Lung (tissue), 16 donors: ENCODE measurements around the gene WDFY1. TPM values are rescaled to one million over a fixed set of nuclear protein-coding genes. Genes with fewer than 3 reads are reported as not detected.

ENCODE experiments used
- ATAC-seq: fragments of 200-7000 bp; cut with Tn5 transposase; one replicate; pipeline ENCODE4 v1.9.1; 2020; ENCODE audit warnings: moderate number of reproducible peaks; ENCODE audit not compliant: insufficient read depth, low FRiP score
- DNase-seq, 3 donors: peaks; one replicate each; pipeline ENCODE4 v3.0.0-alpha.2; 2013 to 2017
- H3K27ac ChIP-seq, 2 donors: one replicate each; pipeline ENCODE4 v1.5.1; 2013; ENCODE audit warnings: mild to moderate bottlenecking in 2 of 2, moderate library complexity in 2 of 2, control low read depth in 1 of 2, inconsistent platforms in 1 of 2, low read depth in 1 of 2, low read length in 1 of 2
- H3K27me3 ChIP-seq, 3 donors: one replicate each; pipeline ENCODE4 v1.5.1; 2013; ENCODE audit warnings: low read length in 2 of 3; ENCODE audit not compliant: control insufficient read depth in 3 of 3, insufficient read depth in 3 of 3
- H3K36me3 ChIP-seq, 4 donors: one replicate each; pipeline ENCODE4 v1.5.1; 2013; ENCODE audit warnings: low read length in 4 of 4, mild to moderate bottlenecking in 1 of 4, moderate library complexity in 1 of 4; ENCODE audit not compliant: control insufficient read depth in 4 of 4, insufficient read depth in 4 of 4
- H3K4me1 ChIP-seq, 5 donors: one replicate each; pipeline ENCODE4 v1.5.1; 2013; ENCODE audit warnings: low read length in 5 of 5, mild to moderate bottlenecking in 2 of 5, moderate library complexity in 1 of 5; ENCODE audit not compliant: control insufficient read depth in 5 of 5, insufficient read depth in 5 of 5
- H3K4me3 ChIP-seq: one replicate; pipeline ENCODE4 v1.5.1; 2013; ENCODE audit warnings: mild to moderate bottlenecking, control low read depth, moderate library complexity
- H3K9ac ChIP-seq, 2 donors: one replicate each; pipeline ENCODE4 v1.5.1; 2013; ENCODE audit warnings: low read length in 2 of 2, control low read depth in 1 of 2; ENCODE audit not compliant: insufficient read depth in 1 of 2
- H3K9me3 ChIP-seq, 4 donors: one replicate each; pipeline ENCODE4 v1.5.1; 2013; ENCODE audit warnings: low read length in 3 of 4, mild to moderate bottlenecking in 1 of 4, moderate library complexity in 1 of 4; ENCODE audit not compliant: control insufficient read depth in 4 of 4, insufficient read depth in 3 of 4
- whole genome bisulfite sequencing, 2 donors: extraction: QIAGEN DNeasy Blood & Tissue Kit; methylation state at CpG; one replicate each; pipeline ENCODE4 v1.1.7; 2013; 5-methylcytosine and 5-hydroxymethylcytosine counted together
- long read RNA-seq, 5 donors: transcript quantifications; one replicate each; lab custom pipeline, GENCODE V29; 2026
- polyA plus RNA-seq, 2 donors: library from polyadenylated mRNA; stranded (reverse); fragments of 200-250 nt; gene quantifications; one replicate each; pipeline ENCODE4 v1.2.1, GENCODE V29; 2013
- total RNA-seq, 2 donors: library from RNA; depleted of rRNA in 1 of 2; stranded (reverse); fragments of >200 nt in 1 of 2; gene quantifications; one replicate each; pipeline ENCODE4 v1.2.1, GENCODE V29; 2014 to 2021
- TF ChIP-seq, protein P1 (sequence below): IDR thresholded peaks from 2 replicates; pipeline ENCODE4 v1.5.1; 2012; ENCODE audit warnings: mild to moderate bottlenecking; ENCODE audit errors: control extremely low read depth, extremely low read depth
- donor health status: control.
- donor health status: control.
- donor health status: Bipolar disorder and iron deficiency.
- donor health status: healthy.
- donor health status: DM: yes; HTN: yes; CAD: no.

Gene WDFY1, protein sequence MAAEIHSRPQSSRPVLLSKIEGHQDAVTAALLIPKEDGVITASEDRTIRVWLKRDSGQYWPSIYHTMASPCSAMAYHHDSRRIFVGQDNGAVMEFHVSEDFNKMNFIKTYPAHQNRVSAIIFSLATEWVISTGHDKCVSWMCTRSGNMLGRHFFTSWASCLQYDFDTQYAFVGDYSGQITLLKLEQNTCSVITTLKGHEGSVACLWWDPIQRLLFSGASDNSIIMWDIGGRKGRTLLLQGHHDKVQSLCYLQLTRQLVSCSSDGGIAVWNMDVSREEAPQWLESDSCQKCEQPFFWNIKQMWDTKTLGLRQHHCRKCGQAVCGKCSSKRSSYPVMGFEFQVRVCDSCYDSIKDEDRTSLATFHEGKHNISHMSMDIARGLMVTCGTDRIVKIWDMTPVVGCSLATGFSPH
- total RNA-seq, result 10 to 100 TPM; 38.3 to 90.9 TPM
- polyA plus RNA-seq, result 10 to 100 TPM; 14.5 to 23.2 TPM
- long read RNA-seq, donor 1, full-length matches to known transcripts, result 12 of 12 reads
- long read RNA-seq, donor 1, partial matches to known transcripts, result 0 of 12 reads
- long read RNA-seq, donor 1, other reads (novel, unspliced or antisense), result 0 of 12 reads
- long read RNA-seq, donor 2, full-length matches to known transcripts, result 5 of 5 reads
- long read RNA-seq, donor 2, partial matches to known transcripts, result 0 of 5 reads
- long read RNA-seq, donor 2, other reads (novel, unspliced or antisense), result 0 of 5 reads
- long read RNA-seq, donor 3, full-length matches to known transcripts, result 19 of 19 reads
- long read RNA-seq, donor 3, partial matches to known transcripts, result 0 of 19 reads
- long read RNA-seq, donor 3, other reads (novel, unspliced or antisense), result 0 of 19 reads
- long read RNA-seq, donor 4, full-length matches to known transcripts, result 5 of 5 reads
- long read RNA-seq, donor 4, partial matches to known transcripts, result 0 of 5 reads
- long read RNA-seq, donor 4, other reads (novel, unspliced or antisense), result 0 of 5 reads
- long read RNA-seq, donor 5, full-length matches to known transcripts, result 17 of 17 reads
- long read RNA-seq, donor 5, partial matches to known transcripts, result 0 of 17 reads
- long read RNA-seq, donor 5, other reads (novel, unspliced or antisense), result 0 of 17 reads

DNA sequence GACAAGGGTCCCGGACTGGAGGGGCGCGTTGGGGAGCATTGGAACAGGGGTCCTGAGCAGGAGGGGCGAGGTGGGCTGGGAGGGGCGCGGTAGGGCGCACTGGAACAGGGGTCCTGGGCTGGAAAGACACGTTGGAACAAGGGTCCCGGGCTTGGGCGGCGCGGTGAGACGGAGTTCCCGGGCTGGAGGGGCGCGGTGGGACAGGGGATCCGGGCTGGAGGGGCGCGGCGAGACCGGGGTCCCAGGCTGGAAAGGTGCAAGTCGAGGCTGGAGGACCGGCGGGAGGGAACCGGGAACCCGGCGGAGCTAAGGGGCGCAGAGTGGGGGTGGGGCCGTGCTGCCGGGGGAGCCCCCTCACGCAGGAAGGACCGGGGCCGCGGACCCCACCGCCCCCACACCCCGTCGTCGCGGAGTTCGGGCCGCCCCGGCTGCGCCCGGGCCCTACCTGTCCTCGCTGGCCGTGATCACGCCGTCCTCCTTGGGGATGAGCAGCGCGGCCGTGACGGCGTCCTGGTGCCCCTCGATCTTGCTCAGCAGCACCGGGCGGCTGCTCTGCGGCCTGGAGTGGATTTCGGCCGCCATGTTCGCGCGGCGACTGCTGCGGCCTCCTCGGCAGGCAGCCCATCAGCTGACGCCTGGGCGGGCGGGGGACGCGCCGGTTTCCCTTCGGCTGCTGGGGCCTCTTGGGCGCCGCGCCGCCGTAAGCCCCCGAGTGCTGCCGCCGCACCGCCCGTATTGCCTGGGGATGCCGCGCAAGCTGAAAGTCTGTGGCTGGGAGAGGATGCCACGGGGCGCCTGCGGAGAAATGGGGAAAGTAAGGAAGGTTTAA lies at the start of gene WDFY1:
TSS of gene WDFY1 (minus strand) at position 633 of the 829 bp plus-strand sequence. CDS start at position 582, 51 bp downstream.
- H3K9me3 ChIP-seq, result no peaks in the 10 kb centered on the region
- DNase-seq, result peak; percentile 93 to 96 (median 93)
- TF ChIP-seq, protein P1, sequence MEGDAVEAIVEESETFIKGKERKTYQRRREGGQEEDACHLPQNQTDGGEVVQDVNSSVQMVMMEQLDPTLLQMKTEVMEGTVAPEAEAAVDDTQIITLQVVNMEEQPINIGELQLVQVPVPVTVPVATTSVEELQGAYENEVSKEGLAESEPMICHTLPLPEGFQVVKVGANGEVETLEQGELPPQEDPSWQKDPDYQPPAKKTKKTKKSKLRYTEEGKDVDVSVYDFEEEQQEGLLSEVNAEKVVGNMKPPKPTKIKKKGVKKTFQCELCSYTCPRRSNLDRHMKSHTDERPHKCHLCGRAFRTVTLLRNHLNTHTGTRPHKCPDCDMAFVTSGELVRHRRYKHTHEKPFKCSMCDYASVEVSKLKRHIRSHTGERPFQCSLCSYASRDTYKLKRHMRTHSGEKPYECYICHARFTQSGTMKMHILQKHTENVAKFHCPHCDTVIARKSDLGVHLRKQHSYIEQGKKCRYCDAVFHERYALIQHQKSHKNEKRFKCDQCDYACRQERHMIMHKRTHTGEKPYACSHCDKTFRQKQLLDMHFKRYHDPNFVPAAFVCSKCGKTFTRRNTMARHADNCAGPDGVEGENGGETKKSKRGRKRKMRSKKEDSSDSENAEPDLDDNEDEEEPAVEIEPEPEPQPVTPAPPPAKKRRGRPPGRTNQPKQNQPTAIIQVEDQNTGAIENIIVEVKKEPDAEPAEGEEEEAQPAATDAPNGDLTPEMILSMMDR, result no peak
- H3K27me3 ChIP-seq, result no peaks in the 10 kb centered on the region
- peak within 1 kb of the TSS; percentile 91 to 98 for H3K27ac ChIP-seq
- 0 to 1% methylated on average over 64 to 87 of the region's 87 CpGs for WGBS, 2 donors
- ATAC-seq, result peak; percentile 96
- peaks cover 0 to 4% (median 0%) of the 10 kb centered on the region in 4 donors for H3K36me3 ChIP-seq
- peak within 1 kb of the TSS; percentile 25 to 71 for H3K9ac ChIP-seq
- peak within 1 kb of the TSS; percentile 99 for H3K4me3 ChIP-seq
- H3K4me1 ChIP-seq, result peaks cover 0 to 15% (median 12%) of the 10 kb centered on the region in 5 donors

DNA sequence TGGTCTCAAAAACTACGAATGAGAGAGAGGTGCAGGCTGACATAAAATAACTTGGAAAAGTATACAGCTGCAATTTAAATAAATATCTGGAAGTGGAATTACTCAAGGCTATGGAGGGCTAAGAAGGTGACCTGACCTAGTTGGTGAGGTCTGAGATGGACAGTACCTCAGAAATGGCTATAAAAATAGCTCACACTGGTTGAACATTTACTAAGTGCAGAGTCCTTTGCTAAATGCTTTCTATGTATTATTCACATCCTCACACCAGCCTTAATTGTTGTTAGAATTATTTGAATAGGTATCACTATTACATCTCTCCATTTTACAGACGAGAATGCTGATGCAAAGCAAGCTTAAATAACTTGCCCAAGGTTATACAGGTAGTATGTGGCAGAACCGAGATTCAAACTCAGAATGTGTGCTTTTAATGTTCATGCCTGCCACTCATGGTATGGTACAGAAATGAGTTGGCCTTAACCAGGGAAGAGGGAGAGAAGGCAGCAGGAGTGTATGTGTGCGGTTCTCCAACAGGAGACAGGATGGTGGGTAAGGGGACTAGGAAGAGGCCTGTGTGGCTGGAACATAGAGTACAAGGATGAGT lies 49.5 kb upstream of the WDFY1 start:
- no peak for DNase-seq
- Histone ChIP-seq H3K36me3 (peaks cover 0 to 3% (median under 1%) of the 10 kb centered on the region in 4 donors), H3K27ac (no peak overlapping the region), H3K9me3 (no peaks in the 10 kb centered on the region), H3K4me1 (peaks cover 0 to 23% (median 0%) of the 10 kb centered on the region in 5 donors), H3K4me3 (no peak overlapping the region), H3K9ac (no peak overlapping the region), H3K27me3 (no peaks in the 10 kb centered on the region)
- WGBS, 2 donors, result 87 to 94% methylated on average over 4 of the region's 4 CpGs
- no peak for ATAC-seq
- TF ChIP-seq, protein P1, result no peak

DNA sequence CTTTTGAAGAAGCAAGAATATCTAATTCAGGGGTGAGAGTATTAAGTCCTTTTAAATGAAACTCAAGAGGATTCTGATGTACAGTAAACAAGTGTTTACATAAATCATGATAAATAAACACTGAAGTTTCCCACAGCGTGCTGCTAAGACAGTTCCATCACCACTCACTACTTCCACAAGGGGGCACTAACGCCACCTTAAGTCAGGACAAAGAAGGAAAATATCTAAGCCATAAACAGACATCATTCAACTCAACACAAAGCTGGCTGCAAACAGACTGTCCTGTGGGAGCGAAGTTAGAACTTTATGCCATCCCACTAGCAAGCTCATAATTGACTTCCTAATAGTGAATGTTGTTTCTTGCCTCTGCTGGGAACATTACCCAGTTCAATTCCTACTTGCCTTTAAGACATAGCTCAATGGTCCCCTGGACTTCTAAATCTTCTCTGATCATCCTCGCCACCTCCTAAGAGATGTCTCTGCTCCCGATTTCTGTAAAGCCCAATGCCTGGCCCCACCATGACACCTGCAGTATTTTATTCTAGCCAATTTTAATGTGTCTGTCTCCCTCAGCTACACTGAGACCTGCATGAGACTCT lies 48.6 kb upstream of the WDFY1 start:
- TF ChIP-seq, protein P1, result peak; percentile 79
- Histone ChIP-seq H3K9ac (no peak overlapping the region), H3K27me3 (no peaks in the 10 kb centered on the region), H3K36me3 (peaks cover 0 to 7% (median 3%) of the 10 kb centered on the region in 4 donors), H3K4me3 (no peak overlapping the region), H3K9me3 (no peaks in the 10 kb centered on the region), H3K4me1 (peaks cover 0 to 14% (median 1%) of the 10 kb centered on the region in 5 donors), H3K27ac (no peak overlapping the region)
- WGBS, 2 donors, result 32 to 41% methylated on average over 5 of the region's 5 CpGs
- ATAC-seq (no peak), DNase-seq (peak; percentile 71 to 95 (median 89))
